GM21367 (cell line): ENCODE results near the gene RIC1.
"Not testable (repeated sequence)": the region's sequence is repeated elsewhere in the genome, so short reads cannot be mapped to it uniquely, and the experiment has no call there.

Experiments used
- ATAC-seq: cut with Tn5 transposase; IDR thresholded peaks from one replicate; pipeline ENCODE4 v1.9.1; 2021; ENCODE audit not compliant: unreplicated experiment

The RIC1 gene

DNA sequence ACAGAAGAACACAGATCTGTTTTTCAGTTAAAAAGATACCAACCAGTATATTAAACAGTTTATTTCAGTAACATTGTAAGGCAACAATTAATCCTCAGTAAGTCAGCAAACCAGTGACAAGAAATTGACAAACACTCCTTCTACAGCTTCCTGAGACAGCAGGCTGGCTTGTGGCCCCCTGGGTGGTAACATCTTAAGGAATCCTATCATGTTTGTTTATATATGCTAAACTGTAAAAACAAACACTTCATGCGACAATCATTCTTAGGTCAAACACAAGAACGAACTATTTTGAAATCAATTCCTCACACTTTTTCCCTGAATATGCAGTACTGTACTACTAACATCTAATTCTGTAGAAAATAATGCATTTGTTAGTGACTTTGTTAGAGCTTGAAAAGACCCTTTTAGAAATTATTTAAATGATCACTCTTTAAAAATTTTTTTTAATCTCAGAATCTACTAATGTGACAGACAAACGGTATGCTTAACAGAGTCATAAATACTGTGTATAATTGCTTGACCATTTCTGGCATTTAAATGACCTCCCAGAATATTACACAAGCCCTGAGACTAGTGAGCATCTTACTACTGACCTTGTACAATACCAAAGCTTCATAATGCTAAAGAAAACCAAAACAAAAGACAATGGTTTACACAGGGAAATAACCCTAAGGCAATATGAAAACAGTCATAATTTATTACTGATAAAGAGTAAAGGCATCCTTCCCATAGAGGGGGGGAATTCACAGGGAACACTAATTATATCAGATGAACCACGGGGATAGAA is 155.8 kb downstream of the RIC1 start:
- no peak for ATAC-seq

DNA sequence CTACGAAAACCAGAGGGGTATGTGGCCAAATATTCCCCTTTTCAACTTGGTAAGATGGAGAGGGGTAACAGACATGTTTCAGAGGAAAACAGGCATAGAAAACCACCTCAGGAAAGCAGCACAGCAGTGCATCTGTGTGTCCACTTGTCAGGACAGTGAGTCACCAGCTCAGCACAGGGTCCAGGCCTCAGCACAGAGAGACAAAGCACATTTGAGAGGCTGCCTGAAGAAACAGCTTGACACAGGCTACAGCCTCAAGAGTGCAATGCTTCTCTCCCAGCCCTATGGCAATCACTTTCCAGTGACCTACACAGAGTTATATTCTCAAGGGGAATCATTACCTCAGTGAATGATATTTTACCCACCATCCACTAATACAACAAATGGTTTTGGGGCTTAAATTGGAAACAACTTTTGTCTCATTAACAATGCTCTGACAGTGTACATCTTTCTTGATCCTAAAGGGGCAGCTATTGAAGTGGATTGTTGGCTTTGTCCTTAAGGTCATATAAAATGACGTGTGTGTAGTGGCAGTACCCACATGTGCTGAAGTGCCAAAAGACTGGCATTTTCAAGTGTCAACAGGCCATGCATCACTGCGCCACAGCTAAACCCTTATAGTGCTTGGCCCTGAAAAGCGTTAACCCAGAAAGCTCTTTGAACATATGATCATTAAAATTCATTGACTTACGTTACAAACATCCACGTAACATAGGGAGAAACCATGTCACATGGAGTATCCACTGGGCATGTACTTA is 157.6 kb downstream of the RIC1 start:
- no peak for ATAC-seq

DNA sequence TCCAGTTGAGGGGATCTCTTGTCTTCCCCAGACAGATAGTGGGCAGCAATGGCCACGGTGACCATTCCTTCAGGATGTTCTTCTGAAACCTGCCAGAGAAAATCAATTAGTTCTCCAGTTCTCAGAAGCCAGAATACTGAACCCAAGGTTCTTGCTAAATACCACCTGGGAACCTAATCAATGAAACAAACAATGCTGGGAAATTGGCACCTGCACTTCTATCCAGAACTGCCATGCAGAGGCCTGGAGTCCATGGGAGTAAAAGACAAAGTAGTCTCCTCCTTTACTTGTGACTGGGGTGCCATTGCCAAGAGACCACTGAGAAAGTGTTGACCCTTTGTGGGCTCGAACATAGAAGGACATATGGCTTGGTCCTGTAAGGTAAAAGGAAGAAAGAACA is 158.3 kb downstream of the RIC1 start:
- no peak for ATAC-seq

DNA sequence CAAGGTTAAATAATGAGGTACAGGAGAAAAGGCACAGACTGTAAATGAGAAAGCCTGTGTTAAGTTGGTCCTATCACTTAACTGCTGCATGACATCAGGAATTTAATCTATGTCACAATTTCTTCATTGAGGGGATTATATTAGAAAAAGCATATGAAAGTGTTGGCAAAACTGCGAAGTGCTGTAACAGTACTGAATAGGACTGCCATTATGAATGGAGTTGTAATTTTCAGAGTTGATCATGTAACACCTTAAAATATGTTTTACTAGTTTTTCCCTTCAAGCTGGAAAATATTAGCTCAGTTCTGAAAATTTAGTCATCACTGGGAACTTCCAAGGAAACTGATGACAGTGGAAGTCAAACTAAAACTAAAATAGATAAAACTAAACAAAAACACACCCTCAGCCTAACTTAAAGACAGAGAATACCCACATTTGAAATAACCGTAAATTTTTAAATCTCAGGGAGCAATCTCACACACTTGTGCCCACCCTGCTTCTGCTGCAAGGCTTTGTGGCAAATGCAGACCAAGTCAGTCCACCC is 158.9 kb downstream of the RIC1 start:
- ATAC-seq: no peak

DNA sequence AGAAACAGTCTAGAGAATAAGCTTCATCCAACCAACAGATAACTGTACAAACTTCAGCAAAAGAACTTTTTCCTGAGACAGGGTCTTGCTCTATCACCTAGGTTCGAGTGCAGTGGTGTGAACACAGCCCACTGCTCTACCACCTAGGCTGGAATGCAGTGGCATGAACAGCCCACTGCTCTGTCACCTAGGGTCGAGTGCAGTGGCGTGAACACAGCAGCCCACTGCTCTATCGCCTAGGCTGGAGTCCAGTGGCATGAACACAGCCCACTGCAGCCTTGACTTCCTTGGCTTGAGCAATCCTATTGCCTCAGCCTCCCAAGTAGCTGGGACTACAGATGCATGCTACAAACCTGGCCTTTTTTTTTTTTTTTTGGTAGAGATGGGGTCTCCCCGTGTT is 160.6 kb downstream of the RIC1 start:
- ATAC-seq: no peak

DNA sequence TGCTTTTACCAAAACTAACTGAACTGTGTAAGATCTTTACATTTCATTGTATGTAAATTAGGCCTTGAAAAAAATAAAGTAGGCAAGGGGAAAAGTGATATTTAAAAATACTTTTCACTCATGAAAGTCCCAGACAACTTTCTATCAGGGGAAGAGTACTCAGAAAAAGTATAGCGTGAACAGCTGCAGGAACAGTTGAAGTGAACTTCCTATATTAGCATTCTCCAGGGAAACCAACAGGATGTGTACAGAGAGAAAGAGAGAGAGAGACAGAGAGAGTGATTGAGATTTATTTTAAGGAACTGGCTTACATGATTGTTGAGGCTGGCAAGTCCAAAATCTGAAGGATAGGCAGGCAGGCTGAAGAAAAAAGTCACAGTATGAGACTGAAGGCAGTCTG is 162.0 kb downstream of the RIC1 start:
- ATAC-seq: no peak

DNA sequence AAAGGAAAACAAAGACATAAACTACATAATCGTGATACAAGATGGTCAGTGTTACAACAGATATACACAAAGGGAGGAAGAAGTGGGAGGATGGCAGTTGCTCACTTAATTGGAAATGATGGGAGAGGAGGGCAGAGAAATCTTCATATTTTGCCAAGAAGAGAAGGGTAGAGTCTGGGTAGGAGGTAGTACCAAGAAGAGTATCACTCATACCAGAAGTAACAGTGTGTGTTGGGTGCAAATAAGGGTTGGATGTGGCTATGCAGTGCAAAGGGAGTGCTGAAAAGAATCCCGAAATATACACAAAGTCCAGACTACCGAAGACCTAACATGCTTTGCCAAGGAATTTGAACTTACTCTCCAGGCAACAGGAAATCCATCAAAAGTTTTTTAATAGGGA is 163.0 kb downstream of the RIC1 start:
- ATAC-seq: no peak

DNA sequence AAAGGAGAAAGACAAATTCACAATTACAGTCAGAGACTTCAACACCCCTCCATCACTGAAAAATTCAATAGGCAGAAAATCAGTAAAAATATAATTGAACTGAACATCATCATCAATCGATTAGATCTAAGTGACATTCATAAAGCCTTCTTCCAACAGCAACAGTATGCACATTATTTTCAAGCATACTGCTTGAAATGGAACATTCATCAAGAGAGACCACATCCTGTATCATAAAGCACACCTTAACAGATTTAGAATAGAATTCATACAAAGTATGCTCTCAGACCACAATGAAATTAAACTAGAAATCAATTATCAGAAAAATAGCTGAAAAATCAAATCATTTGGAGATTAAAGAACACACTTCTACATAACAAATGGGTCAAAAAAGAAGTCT is 164.9 kb downstream of the RIC1 start:
- ATAC-seq: no peak

DNA sequence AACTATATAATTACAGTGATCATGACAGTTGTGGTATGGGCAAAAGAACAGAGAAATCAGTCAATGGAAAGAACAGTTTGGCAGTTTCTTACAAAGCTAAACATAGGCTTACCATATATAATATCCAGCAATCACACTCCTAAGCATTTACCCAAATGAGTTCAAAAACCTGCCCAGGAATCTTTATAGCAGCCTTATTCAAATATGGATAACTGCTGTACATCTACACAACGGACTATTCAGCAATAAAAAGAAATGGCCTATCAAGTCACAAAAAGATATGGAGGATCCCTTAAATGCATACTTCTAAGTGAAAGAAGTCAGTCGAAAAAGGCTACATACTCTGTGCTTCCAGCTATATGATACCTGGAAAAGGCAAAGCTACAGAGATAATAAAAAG is 167.4 kb downstream of the RIC1 start:
- no peak for ATAC-seq

DNA sequence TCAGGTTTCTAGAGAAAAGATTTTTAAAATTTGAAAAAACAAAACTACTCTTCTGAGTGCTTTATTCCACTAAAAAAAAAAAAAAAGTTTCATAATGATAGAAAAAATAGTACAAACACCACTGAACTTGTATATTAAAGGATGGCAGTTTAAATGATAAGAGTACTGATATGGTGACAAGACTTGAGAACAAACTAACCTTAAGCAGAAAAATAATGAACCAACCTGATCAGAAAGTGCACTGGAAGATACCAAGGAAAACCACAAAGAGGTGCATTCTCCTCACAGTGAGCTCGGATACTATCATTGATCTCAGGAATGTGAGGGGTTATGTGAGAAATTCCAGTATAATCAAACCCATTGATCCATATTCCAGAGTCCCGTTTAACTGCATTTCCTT is 169.7 kb downstream of the RIC1 start:
- ATAC-seq: no peak

DNA sequence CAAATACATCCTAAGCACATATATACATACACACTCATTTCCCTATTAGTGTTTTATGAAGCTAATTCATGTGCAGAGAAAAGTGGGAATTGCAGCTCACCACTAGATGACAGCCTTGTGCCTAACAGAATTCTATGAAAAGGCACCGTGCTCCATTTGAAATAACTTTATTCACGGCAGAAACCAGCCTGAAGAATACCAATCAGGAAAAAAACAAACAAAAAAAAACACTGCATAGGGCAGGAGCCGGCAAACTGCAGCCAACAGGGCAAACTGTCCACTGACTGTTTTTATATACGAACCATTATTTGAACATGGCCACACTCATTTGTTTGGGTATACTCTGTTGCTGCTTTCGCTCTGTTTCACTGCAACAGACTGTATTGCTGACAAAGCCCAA is 170.4 kb downstream of the RIC1 start:
- ATAC-seq: no peak

DNA sequence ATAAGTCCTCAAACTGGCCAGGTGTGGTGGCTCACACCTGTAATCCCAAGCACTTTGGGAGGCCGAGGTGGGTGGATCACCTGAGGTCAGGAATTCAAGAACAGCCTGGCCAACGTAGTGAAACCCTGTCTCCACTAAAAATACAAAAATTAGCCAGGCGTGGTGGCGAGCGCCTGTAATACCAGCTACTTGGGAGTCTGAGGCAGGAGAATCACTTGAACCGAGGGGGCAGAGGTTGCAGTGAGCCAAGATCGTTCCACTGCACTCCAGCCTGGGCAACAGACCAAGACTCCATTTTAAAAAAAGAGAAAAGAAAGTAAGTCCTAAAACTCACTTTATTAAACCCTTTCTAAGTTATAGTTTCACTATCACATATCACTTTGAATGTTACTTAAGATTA is 171.5 kb downstream of the RIC1 start:
- ATAC-seq: not testable (repeated sequence)

DNA sequence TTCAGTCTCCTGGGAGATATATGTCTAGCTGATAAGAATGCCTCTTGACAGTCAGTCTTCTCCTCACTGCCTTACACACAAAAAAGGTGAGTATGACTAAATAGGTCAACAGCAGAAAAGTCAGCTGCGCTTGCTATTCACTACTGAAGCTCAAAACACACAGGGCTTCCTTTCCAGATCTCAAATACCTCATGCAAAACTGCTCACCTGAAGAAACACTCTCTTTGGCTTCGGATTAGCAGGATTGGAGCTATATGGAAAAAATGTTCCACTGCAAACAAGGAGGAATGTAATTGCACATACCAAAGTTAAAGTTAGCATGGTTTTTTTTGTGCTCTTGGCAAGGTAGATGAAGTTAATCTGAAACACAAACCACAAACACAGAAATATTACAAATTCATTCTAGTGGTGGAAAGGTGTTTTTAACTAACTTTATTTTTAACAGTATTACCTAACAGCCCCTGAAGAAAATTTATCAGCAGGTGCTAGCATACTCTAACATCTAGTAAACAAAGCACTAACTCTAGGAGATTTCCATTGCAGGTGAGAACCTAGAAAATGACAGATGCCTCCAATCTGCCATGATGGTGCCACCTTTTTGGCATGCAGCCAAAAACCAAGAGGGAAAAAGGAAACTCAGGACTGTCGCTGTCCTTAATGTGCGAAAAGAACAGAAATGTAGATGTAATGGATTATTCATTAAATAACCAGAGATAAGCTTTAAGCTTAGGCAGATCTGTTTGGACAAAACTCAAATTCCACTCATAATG is 172.2 kb downstream of the RIC1 start:
- no peak for ATAC-seq

DNA sequence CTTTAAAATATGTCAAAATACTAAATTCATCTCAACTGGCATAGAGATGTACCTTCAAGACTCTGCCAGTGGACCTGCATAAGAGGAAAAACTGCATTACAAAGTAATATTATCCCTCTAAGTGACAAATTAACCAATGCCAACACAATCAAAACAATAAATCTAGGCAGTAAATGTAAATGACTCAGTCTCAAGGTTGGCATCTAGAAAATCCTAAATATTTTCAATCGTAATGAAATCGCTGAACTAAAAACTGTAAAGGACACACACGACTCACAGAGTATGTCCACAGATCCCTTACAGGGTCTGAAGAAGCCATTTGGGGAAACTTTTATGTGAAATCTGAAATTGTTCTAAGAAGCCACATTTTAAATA is 172.8 kb downstream of the RIC1 start:
- no peak for ATAC-seq

DNA sequence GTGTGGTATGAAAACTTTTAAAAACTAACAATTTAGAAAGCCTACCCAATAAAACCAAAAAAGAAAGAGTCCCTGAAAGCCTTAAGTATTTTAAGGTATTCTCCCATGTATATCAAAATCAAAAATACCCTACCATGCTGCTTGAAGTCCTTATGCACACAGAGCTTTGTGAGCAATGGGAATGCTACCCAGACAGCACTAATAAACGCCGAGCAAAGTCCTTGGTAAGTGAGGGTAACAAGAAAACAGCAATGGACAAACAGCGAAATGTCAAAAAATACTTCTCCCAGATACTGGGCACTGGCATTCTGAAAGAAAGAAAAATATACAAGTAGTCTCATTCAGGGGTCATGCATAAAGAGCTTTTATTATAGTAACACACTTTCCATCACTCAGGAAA is 176.6 kb downstream of the RIC1 start:
- ATAC-seq: no peak

DNA sequence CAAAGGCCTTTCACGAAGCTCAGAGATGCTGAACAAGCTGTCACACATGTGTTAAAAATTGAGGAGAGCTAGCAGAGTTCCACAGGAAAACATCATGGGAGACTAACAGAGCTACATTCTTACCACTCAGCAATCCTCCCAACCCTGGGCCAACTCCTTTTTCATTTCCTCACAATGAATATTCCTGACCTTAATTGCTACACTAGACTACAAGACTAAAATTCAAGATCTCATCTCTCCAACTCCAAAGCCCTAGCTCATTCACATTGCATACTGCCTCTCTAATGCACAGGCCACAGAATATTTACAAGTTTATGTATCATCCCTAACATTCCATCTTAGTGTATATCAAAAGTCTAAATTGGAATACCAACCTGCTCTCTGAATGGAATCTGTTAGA is 182.8 kb downstream of the RIC1 start:
- ATAC-seq: no peak

DNA sequence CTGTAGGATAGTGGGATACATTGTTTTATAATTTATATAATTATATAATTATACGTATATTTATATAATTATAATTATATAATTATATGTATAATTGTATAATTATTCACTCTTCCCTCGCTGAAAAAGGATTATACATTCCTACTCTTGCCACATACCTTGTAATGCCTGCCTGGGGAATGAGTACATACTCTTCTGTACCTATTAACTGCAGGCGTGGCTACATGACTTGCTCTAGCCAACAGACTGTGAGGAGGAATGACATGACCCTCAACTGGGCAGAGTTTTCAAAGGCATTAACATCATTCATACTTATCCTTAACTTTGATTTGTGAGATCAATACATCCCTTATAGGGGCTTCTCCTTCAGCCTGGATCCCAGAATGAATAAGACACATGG is 184.9 kb downstream of the RIC1 start:
- no peak for ATAC-seq

DNA sequence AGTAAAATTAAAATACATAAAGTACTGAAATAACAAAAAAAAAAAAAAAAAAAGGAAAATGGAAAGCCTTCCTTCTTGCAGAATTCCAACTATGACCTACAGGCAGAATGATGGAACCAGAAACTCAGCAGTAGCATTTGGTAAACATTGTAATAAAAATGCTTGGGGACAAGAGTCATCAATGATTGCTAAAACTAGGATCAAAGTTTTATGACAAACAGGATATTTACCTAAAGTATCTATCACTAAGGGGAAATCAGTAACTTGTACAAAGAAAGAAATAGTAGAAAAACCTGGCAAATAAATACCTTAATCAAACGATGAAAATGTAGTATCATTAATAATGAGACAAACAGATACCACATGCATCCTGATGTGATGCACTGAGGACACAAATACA is 186.6 kb downstream of the RIC1 start:
- ATAC-seq: no peak

DNA sequence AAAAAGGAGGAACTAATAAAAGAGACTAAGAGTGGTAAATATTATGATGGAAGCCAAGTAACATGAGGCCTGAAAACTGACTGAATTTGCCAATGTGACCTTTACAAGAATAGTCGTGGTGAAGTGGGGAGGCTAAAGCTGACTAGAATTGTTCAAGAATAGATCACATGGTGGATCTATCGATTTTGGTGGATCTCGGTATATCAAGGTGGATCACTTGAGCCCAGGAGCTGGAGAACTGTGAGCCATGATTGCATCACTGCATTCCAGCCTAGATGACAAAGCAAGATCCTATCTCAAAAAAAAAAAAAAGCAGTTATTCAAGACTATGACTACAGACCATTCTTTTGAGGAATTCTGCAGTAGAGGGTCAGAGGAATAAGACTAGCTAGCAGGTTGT is 189.0 kb downstream of the RIC1 start:
- no peak for ATAC-seq

DNA sequence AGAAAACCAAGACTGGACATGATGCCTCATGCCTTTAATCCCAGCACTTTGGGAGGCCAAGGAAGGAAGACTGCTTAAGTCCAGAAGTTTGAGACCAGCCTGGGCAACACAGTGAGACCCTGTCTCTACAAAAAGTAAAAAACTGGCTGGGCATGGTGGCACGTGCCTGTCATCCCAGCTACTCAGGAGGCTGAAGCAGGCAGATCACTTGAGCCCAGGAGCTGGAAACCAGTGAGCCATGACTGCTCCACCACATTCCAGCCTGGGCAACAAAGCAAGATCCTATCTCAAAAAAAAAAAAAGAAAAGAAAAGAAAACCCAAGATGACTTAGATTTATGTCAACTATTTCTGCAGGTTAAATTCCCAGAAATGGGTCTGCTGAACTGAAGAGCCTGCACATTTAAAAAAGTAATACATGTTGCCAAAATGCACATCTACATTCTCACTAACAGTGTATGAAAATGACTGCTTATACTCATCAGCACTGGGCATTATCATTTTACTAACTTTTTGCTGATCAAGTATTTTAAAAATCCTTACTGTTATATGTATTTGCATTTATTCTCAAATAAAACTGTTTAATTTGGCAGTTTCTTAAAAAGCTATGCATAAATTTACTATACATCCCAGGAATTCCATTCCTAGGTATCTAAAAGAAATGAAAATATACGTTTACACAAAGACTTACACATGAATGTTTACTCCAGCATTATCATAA is 189.7 kb downstream of the RIC1 start:
- no peak for ATAC-seq

DNA sequence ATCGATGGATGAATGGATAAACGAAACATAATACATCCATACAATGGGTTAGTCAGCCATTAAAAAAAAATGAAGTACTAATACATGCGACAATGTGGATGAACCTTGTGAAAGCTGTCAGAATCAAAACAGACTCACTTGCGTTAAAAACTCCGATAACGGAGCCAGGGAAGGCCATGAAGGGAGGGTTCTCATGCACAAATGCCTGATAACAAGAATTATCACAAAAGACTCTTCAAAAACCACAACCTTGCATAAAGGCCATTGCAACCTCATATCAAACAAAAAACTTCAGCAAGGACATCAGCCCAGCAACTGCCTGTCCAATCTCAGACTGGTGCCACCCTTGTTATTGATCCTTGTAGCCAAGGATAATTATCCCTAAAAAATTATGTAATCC is 190.3 kb downstream of the RIC1 start:
- no peak for ATAC-seq
